Stomach (tissue), 9 donors: Measurements from ENCODE around the gene RPS6KA4. TPM values are rescaled to one million over a fixed set of nuclear protein-coding genes. Genes with fewer than 3 reads are reported as not detected.
A peak's percentile ranks its signal among the peaks of the same experiment; 100 is the strongest.

Experiments used
- DNase-seq, 2 donors: peaks; one replicate each; pipeline versions ENCODE4 v3.0.0 to v3.0.0-alpha.2; 2013 to 2019
- H3K27ac ChIP-seq, 5 donors: fragments of 200-600 bp in 4 of 5; sonication (generic) in 4 of 5; one replicate each; pipeline ENCODE4 v1.5.1; 2013 to 2019; ENCODE audit warnings: mild to moderate bottlenecking in 1 of 5, moderate library complexity in 1 of 5
- H3K27me3 ChIP-seq, 3 donors: fragments of 200-600 bp; sonication (generic); one replicate each; pipeline ENCODE4 v1.5.1; 2017 to 2019; ENCODE audit warnings: mixed run types in 1 of 3
- H3K36me3 ChIP-seq, 4 donors: fragments of 200-600 bp; sonication (generic); 1 replicate in 3 of 4; 2 replicates in 1 of 4; pipeline ENCODE4 v1.5.1; 2016 to 2019
- H3K4me1 ChIP-seq, 4 donors: fragments of 200-600 bp; sonication (generic); one replicate each; pipeline ENCODE4 v1.5.1; 2016 to 2019
- H3K4me3 ChIP-seq, 4 donors: fragments of 200-600 bp; sonication (generic) in 3 of 4; one replicate each; pipeline ENCODE4 v1.5.1; 2016 to 2019; ENCODE audit warnings: mild to moderate bottlenecking in 1 of 4
- H3K9me3 ChIP-seq, 4 donors: fragments of 200-600 bp; sonication (generic); one replicate each; pipeline ENCODE4 v1.5.1; 2016 to 2019
- EP300 ChIP-seq: sonication (generic); formaldehyde crosslinking; IDR thresholded peaks from one replicate; pipeline ENCODE4 v1.6.1; 2017; ENCODE audit warnings: antibody characterized with exemption
- POLR2A ChIP-seq, 4 donors: fragments of 450-650 bp; IDR thresholded peaks; one replicate each; pipeline ENCODE4 v1.6.1; 2016; ENCODE audit warnings: antibody characterized with exemption in 4 of 4, control low read depth in 2 of 4, mild to moderate bottlenecking in 1 of 4, moderate library complexity in 1 of 4
- POLR2AphosphoS5 ChIP-seq, 3 donors: sonication (generic); formaldehyde crosslinking; IDR thresholded peaks; one replicate each; pipeline ENCODE4 v1.6.1; 2016; ENCODE audit warnings: antibody characterized with exemption in 3 of 3
- WGBS, 5 donors: extraction: QIAGEN DNeasy Blood & Tissue Kit in 3 of 5; methylation state at CpG; one replicate each; pipeline versions ENCODE4 v1.1.5 to v1.1.7; 2013 to 2018; 5-methylcytosine and 5-hydroxymethylcytosine counted together
- intact Hi-C: fragments of 100-400 bp; cut with DNase I; formaldehyde crosslinking; loops from one replicate; pipeline ENCODE4 v1.15.1; 2023; ENCODE audit warnings: low total_unique reads
- polyA plus RNA-seq, 3 donors: library from polyadenylated mRNA; stranded (reverse); fragments of 200-250 nt; gene quantifications; one replicate each; pipeline ENCODE4 v1.2.3, GENCODE V29; 2013
- total RNA-seq, 5 donors: library from RNA; depleted of rRNA; stranded (reverse); fragments of >200 nt; gene quantifications; one replicate each; pipeline versions ENCODE4 v1.1.0 to v1.2.3, GENCODE V29; 2014 to 2016
- TF ChIP-seq, protein P1 (sequence below), 7 experiments: fragments of 450-650 bp in 4 of 7; fragments of 200-600 bp in 3 of 7; sonication (generic) in 3 of 7; IDR thresholded peaks; one replicate each; pipeline ENCODE4 v1.5.1; 2016 to 2019; ENCODE audit warnings: antibody characterized with exemption in 7 of 7, control low read depth in 2 of 7, mild to moderate bottlenecking in 1 of 7
- donor health status: healthy with polysubstance abuse.
- donor health status: Bipolar disorder and iron deficiency.
- donor health status: healthy.

RPS6KA4 gene
- total and polyA plus RNA-seq, 8 donors: 15.4 to 103 (median 29.6) TPM

DNA sequence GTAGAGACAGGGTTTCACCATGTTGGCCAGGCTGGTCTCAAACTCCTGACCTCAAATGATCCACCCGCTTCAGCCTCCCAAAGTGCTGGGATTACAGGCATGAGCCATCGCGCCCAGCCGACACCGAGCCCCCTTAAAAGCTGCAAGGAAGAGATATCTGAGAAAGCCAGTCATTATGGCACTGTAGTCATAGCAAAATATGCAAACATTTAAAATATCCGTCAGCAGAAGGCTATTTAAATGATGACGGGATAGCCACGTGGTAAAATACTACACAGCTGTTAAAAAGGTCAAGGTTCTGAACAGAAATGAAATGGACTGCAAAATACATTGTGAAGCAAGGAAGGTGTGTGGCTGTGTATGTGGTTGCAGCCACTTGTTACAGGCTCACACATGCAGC, 25.4 kb upstream of the RPS6KA4 start:
- Histone ChIP-seq H3K27me3 (no peaks in the 10 kb centered on the region), H3K4me3 (no peak overlapping the region), H3K27ac (no peak overlapping the region), H3K36me3 (no peaks in the 10 kb centered on the region), H3K9me3 (no peaks in the 10 kb centered on the region), H3K4me1 (peaks cover 9 to 45% (median 35%) of the 10 kb centered on the region in 4 donors)
- intact Hi-C loops: no loop called here
- TF ChIP-seq POLR2AphosphoS5 (IDR thresholded peaks at IDR 0.05): no peak
- TF ChIP-seq, protein P1, sequence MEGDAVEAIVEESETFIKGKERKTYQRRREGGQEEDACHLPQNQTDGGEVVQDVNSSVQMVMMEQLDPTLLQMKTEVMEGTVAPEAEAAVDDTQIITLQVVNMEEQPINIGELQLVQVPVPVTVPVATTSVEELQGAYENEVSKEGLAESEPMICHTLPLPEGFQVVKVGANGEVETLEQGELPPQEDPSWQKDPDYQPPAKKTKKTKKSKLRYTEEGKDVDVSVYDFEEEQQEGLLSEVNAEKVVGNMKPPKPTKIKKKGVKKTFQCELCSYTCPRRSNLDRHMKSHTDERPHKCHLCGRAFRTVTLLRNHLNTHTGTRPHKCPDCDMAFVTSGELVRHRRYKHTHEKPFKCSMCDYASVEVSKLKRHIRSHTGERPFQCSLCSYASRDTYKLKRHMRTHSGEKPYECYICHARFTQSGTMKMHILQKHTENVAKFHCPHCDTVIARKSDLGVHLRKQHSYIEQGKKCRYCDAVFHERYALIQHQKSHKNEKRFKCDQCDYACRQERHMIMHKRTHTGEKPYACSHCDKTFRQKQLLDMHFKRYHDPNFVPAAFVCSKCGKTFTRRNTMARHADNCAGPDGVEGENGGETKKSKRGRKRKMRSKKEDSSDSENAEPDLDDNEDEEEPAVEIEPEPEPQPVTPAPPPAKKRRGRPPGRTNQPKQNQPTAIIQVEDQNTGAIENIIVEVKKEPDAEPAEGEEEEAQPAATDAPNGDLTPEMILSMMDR (IDR thresholded peaks at IDR 0.05): no peak
- TF ChIP-seq EP300: no peak
- TF ChIP-seq POLR2A (IDR thresholded peaks at IDR 0.05): no peak
- 85 to 94% (median 89%) methylated on average over 8 of the region's 8 CpGs for WGBS, 5 donors
- DNase-seq: no peak

DNA sequence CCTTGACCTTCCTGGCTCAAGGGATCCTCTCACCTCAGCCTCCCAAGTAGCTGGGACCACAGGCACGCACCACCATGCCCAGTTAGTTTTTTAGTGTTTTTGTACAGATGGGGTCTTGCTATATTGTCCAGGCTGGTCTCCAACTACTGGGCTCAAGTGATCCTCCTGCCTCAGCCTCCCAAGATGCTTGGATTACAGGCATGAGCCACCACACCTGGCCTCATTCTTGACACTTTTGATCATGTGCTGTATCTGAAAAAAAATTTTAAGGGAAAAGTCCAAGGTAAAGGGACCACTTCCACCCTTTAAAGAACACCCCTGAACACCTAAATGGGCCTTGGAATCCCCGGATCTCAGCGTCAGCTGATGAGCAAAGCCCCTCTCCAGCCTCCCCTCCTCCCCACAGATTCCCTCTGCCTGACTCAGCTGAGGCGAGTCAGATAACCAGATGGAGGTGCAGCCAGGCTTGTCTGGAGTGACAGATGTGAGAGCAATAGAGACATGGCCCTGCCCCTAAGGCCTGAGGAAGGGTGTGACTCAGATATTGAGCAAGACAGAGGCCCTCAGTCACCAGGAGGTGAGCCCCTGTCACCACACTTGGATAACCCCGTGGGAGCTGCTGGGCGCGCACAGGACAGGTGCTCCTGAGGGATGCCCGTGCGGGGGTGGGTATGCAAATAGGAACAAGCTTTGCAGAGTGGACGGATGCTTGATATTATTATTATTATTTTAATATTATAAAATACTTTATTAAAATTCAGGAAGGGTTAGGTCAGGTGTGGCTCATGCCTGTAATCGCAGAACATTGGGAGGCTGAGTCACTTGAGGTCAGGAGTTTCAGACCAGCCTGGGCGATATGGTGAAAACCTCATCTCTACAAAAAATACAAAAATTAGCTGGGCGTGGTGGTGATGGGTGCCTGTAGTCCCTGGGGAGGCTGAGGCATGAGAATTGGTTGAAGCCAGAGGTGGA, 23.9 kb upstream of the RPS6KA4 start:
- 45 to 70% (median 55%) methylated on average over 12 to 13 of the region's 13 CpGs for WGBS, 5 donors

DNA sequence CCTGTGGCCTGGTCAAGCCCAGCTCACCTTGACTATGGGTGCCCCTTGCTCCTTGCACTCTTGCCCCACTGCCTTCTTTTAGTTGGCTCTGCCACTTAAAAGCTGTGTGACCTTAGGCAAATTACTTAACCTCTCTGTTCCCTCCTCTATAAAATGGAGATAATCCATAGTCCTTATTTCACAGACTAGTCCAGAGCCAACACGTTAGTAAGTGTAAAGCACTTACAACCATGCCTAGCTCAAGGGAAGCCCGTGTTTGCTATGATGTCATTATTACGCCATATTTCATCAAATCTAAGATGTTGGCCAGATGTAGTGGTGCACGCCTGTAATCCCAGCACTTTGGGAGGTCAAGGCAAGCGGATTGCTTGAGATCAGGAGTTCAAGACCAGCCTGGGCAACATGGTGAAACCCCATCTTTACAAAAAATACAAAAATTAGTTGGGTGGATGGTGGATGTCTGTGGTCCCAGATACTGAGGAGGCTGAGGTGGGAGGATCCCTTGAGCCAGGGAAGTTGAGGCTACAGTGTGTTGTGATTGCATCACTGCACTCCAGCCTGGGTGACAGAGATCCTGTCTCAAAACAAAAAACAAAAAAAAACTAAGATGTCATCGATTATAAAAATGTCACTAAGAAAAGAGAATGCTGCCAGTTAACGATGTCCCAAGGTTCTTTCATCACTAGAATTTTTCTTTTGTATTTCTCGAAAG, 21.3 kb upstream of the RPS6KA4 start:
- H3K36me3 ChIP-seq: no peaks in the 10 kb centered on the region
- H3K27ac ChIP-seq: no peak overlapping the region
- intact Hi-C loops: no loop called here
- no peak for TF ChIP-seq EP300
- no peak for TF ChIP-seq POLR2A (IDR thresholded peaks at IDR 0.05)
- TF ChIP-seq, protein P1 (IDR thresholded peaks at IDR 0.05): no peak
- no peak for TF ChIP-seq POLR2AphosphoS5 (IDR thresholded peaks at IDR 0.05)
- WGBS, 5 donors: 71 to 85% (median 77%) methylated on average over 8 of the region's 8 CpGs
- H3K9me3 ChIP-seq: no peaks in the 10 kb centered on the region
- H3K4me3 ChIP-seq: no peak overlapping the region
- no peak for DNase-seq
- no peaks in the 10 kb centered on the region for H3K27me3 ChIP-seq
- peaks cover 7 to 44% (median 20%) of the 10 kb centered on the region in 4 donors for H3K4me1 ChIP-seq

More for the DNA sequence above, 23.9 kb upstream of the RPS6KA4 start:
- H3K27ac ChIP-seq: peak overlapping the region in 3 of 5 donors; percentile 9 to 41 (median 18)
- TF ChIP-seq POLR2AphosphoS5 (IDR thresholded peaks at IDR 0.05): peak in 1 of 3 donors; percentile 51
- TF ChIP-seq, protein P1 (IDR thresholded peaks at IDR 0.05): no peak
- H3K4me1 ChIP-seq: peaks cover 9 to 40% (median 24%) of the 10 kb centered on the region in 4 donors
- no peaks in the 10 kb centered on the region for H3K27me3 ChIP-seq
- no peaks in the 10 kb centered on the region for H3K9me3 ChIP-seq
- DNase-seq: peak; percentile 57 to 92
- H3K36me3 ChIP-seq: no peaks in the 10 kb centered on the region
- intact Hi-C loops: no loop called here
- no peak overlapping the region for H3K4me3 ChIP-seq

DNA sequence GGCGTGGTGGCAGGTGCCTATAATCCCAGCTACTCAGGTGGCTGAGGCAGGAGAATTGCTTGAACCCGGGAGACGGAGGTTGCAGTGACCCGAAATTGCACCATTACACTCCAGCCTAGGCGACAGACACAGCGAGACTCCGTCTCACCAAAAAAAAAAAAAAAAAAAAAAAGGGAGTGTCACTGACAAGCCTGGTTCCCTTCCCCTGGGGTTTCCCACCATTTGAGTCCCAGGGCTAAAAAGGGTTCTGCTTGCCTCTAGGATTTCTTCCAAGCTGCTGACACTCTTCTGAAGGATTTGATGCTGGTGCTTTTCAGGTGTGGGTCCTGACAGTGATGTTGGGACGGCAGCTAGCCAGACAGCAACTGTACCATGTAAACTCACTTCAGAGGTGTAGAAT, 20.2 kb upstream of the RPS6KA4 start:
- Histone ChIP-seq H3K27me3 (no peaks in the 10 kb centered on the region), H3K36me3 (peaks cover 0 to under 1% (median 0%) of the 10 kb centered on the region in 4 donors), H3K27ac (peak overlapping the region in 2 of 5 donors; percentile 18 to 65), H3K9me3 (no peaks in the 10 kb centered on the region), H3K4me3 (no peak overlapping the region), H3K4me1 (peaks cover 13 to 54% (median 29%) of the 10 kb centered on the region in 4 donors)
- intact Hi-C loops: no loop called here
- TF ChIP-seq POLR2AphosphoS5 (IDR thresholded peaks at IDR 0.05) (no peak), EP300 (no peak), POLR2A (IDR thresholded peaks at IDR 0.05) (no peak)
- TF ChIP-seq, protein P1 (IDR thresholded peaks at IDR 0.05): no peak
- no peak for DNase-seq
- WGBS, 5 donors: 79 to 91% (median 88%) methylated on average over 7 to 8 of the region's 8 CpGs
